Left renal cortex interstitium (tissue), 4 donors: ENCODE measurements around the gene EPHA6. TPM values are rescaled to one million over a fixed set of nuclear protein-coding genes. Genes with fewer than 3 reads are reported as not detected.
"Not testable (repeated sequence)": the region's sequence is repeated elsewhere in the genome, so short reads cannot be mapped to it uniquely, and the experiment has no call there.

Experiments
- DNase-seq, 4 donors: peaks; one replicate each; pipeline ENCODE4 v3.0.0-alpha.2; 2013; ENCODE audit warnings: low read depth in 4 of 4, low spot score in 2 of 4, missing footprints in 1 of 4
- polyA plus RNA-seq, 4 donors: library from polyadenylated mRNA; unstranded; fragments of 120-200 nt; gene quantifications; one replicate each; pipeline ENCODE4 v1.2.1, GENCODE V29; 2013; ENCODE audit not compliant: insufficient read length in 4 of 4

Gene EPHA6
- polyA plus RNA-seq, 4 donors = 0.64 to 1.1 (median 0.87) TPM

GRCh38 chr3:97259263-97259662 lies 444.9 kb downstream of the EPHA6 start:
- no peak for DNase-seq

- DNase-seq = no peak
Observed at GRCh38 chr3:97264180-97264579, 449.8 kb downstream of the EPHA6 start.

GRCh38 chr3:97265237-97266005 lies 451.0 kb downstream of the EPHA6 start:
- no peak for DNase-seq

GRCh38 chr3:97269202-97269601 lies 454.8 kb downstream of the EPHA6 start:
- no peak for DNase-seq

GRCh38 chr3:97276879-97277550 lies 462.6 kb downstream of the EPHA6 start:
- DNase-seq = not testable (repeated sequence)

GRCh38 chr3:97277708-97278107 lies 463.3 kb downstream of the EPHA6 start:
- DNase-seq = no peak

- no peak for DNase-seq
Observed at GRCh38 chr3:97278506-97278905, 464.1 kb downstream of the EPHA6 start.

GRCh38 chr3:97291901-97292300 lies 477.5 kb downstream of the EPHA6 start:
- DNase-seq = no peak

- no peak for DNase-seq
Observed at GRCh38 chr3:97293596-97294131, 479.3 kb downstream of the EPHA6 start.

- DNase-seq = no peak
Observed at GRCh38 chr3:97297032-97297431, 482.6 kb downstream of the EPHA6 start.

- DNase-seq = no peak
Observed at GRCh38 chr3:97301114-97301513, 486.7 kb downstream of the EPHA6 start.

- no peak for DNase-seq
Observed at GRCh38 chr3:97306226-97306625, 491.8 kb downstream of the EPHA6 start.

GRCh38 chr3:97338375-97338774 lies 524.0 kb downstream of the EPHA6 start:
- no peak for DNase-seq

GRCh38 chr3:97340940-97341339 lies 526.5 kb downstream of the EPHA6 start:
- no peak for DNase-seq

- DNase-seq = no peak
Observed at GRCh38 chr3:97347780-97348179, 533.4 kb downstream of the EPHA6 start.

GRCh38 chr3:97350971-97351370 lies 536.6 kb downstream of the EPHA6 start:
- no peak for DNase-seq

GRCh38 chr3:97353176-97353575 lies 538.8 kb downstream of the EPHA6 start:
- no peak for DNase-seq

- no peak for DNase-seq
Observed at GRCh38 chr3:97359977-97360376, 545.6 kb downstream of the EPHA6 start.

- DNase-seq = no peak
Observed at GRCh38 chr3:97360804-97361203, 546.4 kb downstream of the EPHA6 start.

GRCh38 chr3:97384583-97384982 lies 570.2 kb downstream of the EPHA6 start:
- no peak for DNase-seq

- no peak for DNase-seq
Observed at GRCh38 chr3:97388774-97389173, 574.4 kb downstream of the EPHA6 start.

GRCh38 chr3:97389936-97390335 lies 575.5 kb downstream of the EPHA6 start:
- no peak for DNase-seq
